Lung (tissue), 12 donors: Measurements from ENCODE around the gene SHISAL2A. TPM values are rescaled to one million over a fixed set of nuclear protein-coding genes. Genes with fewer than 3 reads are reported as not detected.

Experiments
- ATAC-seq: fragments of 200-7000 bp; cut with Tn5 transposase; one replicate; pipeline ENCODE4 v1.9.1; 2020; ENCODE audit warnings: moderate number of reproducible peaks; ENCODE audit not compliant: insufficient read depth, low FRiP score
- DNase-seq, 3 donors: peaks; one replicate each; pipeline ENCODE4 v3.0.0-alpha.2; 2013 to 2017
- H3K27ac ChIP-seq, 2 donors: one replicate each; pipeline ENCODE4 v1.5.1; 2013; ENCODE audit warnings: mild to moderate bottlenecking in 2 of 2, moderate library complexity in 2 of 2, control low read depth in 1 of 2, inconsistent platforms in 1 of 2, low read depth in 1 of 2, low read length in 1 of 2
- H3K27me3 ChIP-seq, 3 donors: one replicate each; pipeline ENCODE4 v1.5.1; 2013; ENCODE audit warnings: low read length in 2 of 3; ENCODE audit not compliant: control insufficient read depth in 3 of 3, insufficient read depth in 3 of 3
- H3K36me3 ChIP-seq, 4 donors: one replicate each; pipeline ENCODE4 v1.5.1; 2013; ENCODE audit warnings: low read length in 4 of 4, mild to moderate bottlenecking in 1 of 4, moderate library complexity in 1 of 4; ENCODE audit not compliant: control insufficient read depth in 4 of 4, insufficient read depth in 4 of 4
- H3K4me1 ChIP-seq, 5 donors: one replicate each; pipeline ENCODE4 v1.5.1; 2013; ENCODE audit warnings: low read length in 5 of 5, mild to moderate bottlenecking in 2 of 5, moderate library complexity in 1 of 5; ENCODE audit not compliant: control insufficient read depth in 5 of 5, insufficient read depth in 5 of 5
- H3K4me3 ChIP-seq: one replicate; pipeline ENCODE4 v1.5.1; 2013; ENCODE audit warnings: mild to moderate bottlenecking, control low read depth, moderate library complexity
- H3K9ac ChIP-seq, 2 donors: one replicate each; pipeline ENCODE4 v1.5.1; 2013; ENCODE audit warnings: low read length in 2 of 2, control low read depth in 1 of 2; ENCODE audit not compliant: insufficient read depth in 1 of 2
- H3K9me3 ChIP-seq, 4 donors: one replicate each; pipeline ENCODE4 v1.5.1; 2013; ENCODE audit warnings: low read length in 3 of 4, mild to moderate bottlenecking in 1 of 4, moderate library complexity in 1 of 4; ENCODE audit not compliant: control insufficient read depth in 4 of 4, insufficient read depth in 3 of 4
- WGBS, 2 donors: extraction: QIAGEN DNeasy Blood & Tissue Kit; methylation state at CpG; one replicate each; pipeline ENCODE4 v1.1.7; 2013; 5-methylcytosine and 5-hydroxymethylcytosine counted together
- polyA plus RNA-seq, 2 donors: library from polyadenylated mRNA; stranded (reverse); fragments of 200-250 nt; gene quantifications; one replicate each; pipeline ENCODE4 v1.2.1, GENCODE V29; 2013
- total RNA-seq, 2 donors: library from RNA; depleted of rRNA in 1 of 2; stranded (reverse); fragments of >200 nt in 1 of 2; gene quantifications; one replicate each; pipeline ENCODE4 v1.2.1, GENCODE V29; 2014 to 2021
- TF ChIP-seq, protein P1 (sequence below): IDR thresholded peaks from 2 replicates; pipeline ENCODE4 v1.5.1; 2012; ENCODE audit warnings: mild to moderate bottlenecking; ENCODE audit errors: control extremely low read depth, extremely low read depth
- donor health status: control.
- donor health status: control.
- donor health status: Bipolar disorder and iron deficiency.
- donor health status: healthy.
- donor health status: DM: yes; HTN: yes; CAD: no.

The SHISAL2A gene
- total and polyA plus RNA-seq, 4 donors, result 0.79 to 2.6 (median 2.0) TPM

DNA sequence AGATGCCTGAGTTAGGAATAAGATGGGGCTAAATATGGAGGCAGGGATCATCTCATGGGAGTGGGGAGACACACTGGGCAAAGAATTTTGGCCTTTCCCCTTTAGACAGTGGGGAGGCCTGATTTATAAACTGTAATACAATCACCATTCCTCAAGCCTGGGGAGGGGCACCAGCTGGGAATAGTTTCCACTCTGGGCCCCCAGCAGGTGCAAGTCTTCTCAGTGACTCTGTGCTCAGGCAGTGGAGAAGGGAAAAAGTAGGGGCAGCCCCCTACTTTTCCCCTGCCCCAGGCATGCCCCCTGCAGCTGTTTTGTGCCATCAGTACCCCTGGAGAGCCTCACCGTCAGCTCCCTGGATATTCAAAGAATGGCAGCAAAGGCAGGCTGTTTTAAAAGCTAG lies 46.1 kb downstream of the SHISAL2A start:
- Histone ChIP-seq H3K27ac (no peak overlapping the region), H3K27me3 (no peaks in the 10 kb centered on the region), H3K36me3 (no peaks in the 10 kb centered on the region), H3K4me1 (peaks cover 0 to 6% (median 0%) of the 10 kb centered on the region in 5 donors), H3K9me3 (no peaks in the 10 kb centered on the region), H3K4me3 (no peak overlapping the region), H3K9ac (no peak overlapping the region)
- DNase-seq (no peak), ATAC-seq (no peak)
- TF ChIP-seq, protein P1, sequence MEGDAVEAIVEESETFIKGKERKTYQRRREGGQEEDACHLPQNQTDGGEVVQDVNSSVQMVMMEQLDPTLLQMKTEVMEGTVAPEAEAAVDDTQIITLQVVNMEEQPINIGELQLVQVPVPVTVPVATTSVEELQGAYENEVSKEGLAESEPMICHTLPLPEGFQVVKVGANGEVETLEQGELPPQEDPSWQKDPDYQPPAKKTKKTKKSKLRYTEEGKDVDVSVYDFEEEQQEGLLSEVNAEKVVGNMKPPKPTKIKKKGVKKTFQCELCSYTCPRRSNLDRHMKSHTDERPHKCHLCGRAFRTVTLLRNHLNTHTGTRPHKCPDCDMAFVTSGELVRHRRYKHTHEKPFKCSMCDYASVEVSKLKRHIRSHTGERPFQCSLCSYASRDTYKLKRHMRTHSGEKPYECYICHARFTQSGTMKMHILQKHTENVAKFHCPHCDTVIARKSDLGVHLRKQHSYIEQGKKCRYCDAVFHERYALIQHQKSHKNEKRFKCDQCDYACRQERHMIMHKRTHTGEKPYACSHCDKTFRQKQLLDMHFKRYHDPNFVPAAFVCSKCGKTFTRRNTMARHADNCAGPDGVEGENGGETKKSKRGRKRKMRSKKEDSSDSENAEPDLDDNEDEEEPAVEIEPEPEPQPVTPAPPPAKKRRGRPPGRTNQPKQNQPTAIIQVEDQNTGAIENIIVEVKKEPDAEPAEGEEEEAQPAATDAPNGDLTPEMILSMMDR, result no peak
- 89 to 90% methylated on average over 1 of the region's 1 CpG for WGBS, 2 donors

GRCh38 chr1:52679498-52679897 lies 46.5 kb downstream of the SHISAL2A start:
- TF ChIP-seq, protein P1, result no peak
- no peak for ATAC-seq
- no peak overlapping the region for H3K9ac ChIP-seq
- peaks cover 0 to 6% (median 0%) of the 10 kb centered on the region in 5 donors for H3K4me1 ChIP-seq
- no peaks in the 10 kb centered on the region for H3K27me3 ChIP-seq
- no peaks in the 10 kb centered on the region for H3K36me3 ChIP-seq
- H3K27ac ChIP-seq, result no peak overlapping the region
- no peak overlapping the region for H3K4me3 ChIP-seq
- WGBS, 2 donors, result 96% methylated on average over 5 of the region's 5 CpGs
- no peak for DNase-seq
- H3K9me3 ChIP-seq, result no peaks in the 10 kb centered on the region

- no peak overlapping the region for H3K27ac ChIP-seq
- H3K4me1 ChIP-seq, result peaks cover 0 to 6% (median 0%) of the 10 kb centered on the region in 5 donors
- TF ChIP-seq, protein P1, result no peak
- H3K9me3 ChIP-seq, result no peaks in the 10 kb centered on the region
- H3K27me3 ChIP-seq, result no peaks in the 10 kb centered on the region
- DNase-seq (no peak), ATAC-seq (no peak)
- H3K36me3 ChIP-seq, result peaks cover 0 to 4% (median under 1%) of the 10 kb centered on the region in 4 donors
- no peak overlapping the region for H3K9ac ChIP-seq
- WGBS, 2 donors, result 89 to 92% methylated on average over 3 of the region's 3 CpGs
- no peak overlapping the region for H3K4me3 ChIP-seq
Observed at GRCh38 chr1:52680353-52680752, 47.4 kb downstream of the SHISAL2A start.

- H3K4me1 ChIP-seq, result peaks cover 0 to 6% (median 0%) of the 10 kb centered on the region in 5 donors
- TF ChIP-seq, protein P1, result no peak
- H3K27me3 ChIP-seq, result no peaks in the 10 kb centered on the region
- DNase-seq (no peak), ATAC-seq (no peak)
- 92 to 93% methylated on average over 4 of the region's 4 CpGs for WGBS, 2 donors
- no peaks in the 10 kb centered on the region for H3K9me3 ChIP-seq
- no peak overlapping the region for H3K9ac ChIP-seq
- H3K4me3 ChIP-seq, result no peak overlapping the region
- H3K36me3 ChIP-seq, result peaks cover 0 to 4% (median under 1%) of the 10 kb centered on the region in 4 donors
- H3K27ac ChIP-seq, result no peak overlapping the region
Observed at GRCh38 chr1:52681136-52681535, 48.2 kb downstream of the SHISAL2A start.
